Activated T-cell treated with anti-CD3 and anti-CD28 coated beads for 48 hours (primary cell): ENCODE measurements around the gene ZBTB20.

Experiments
- DNase-seq: peaks from one replicate; pipeline ENCODE4 v3.0.0-alpha.2; 2020; ENCODE audit warnings: low read depth

ZBTB20 gene

DNA sequence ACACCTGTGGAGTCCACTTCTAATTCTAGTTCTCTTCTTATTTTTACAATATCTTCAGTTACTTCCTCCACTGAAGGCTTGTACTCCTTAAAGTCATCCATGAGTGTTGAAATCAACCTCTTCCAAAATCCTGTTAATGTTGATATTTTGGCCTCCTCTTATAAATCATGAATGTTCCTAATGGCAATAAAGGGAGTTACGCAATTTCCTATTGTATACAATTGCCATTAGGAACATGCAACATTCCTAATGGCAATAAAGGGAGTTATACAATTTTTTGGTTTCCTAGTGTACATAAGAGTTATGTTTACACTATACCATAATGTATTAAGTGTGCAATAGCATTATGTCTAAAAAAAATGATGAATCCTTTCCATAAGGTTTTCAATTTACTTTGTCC lies 862.4 kb downstream of the ZBTB20 start:
- no peak for DNase-seq
